Mucosa of gallbladder (tissue), 1 donor: ENCODE data around the gene ZNF878. TPM values are rescaled to one million over a fixed set of nuclear protein-coding genes. Genes with fewer than 3 reads are reported as not detected.

Experiments used
- DNase-seq: peaks from one replicate; pipeline ENCODE4 v3.0.0-alpha.2; 2020; ENCODE audit warnings: low spot score
- total RNA-seq: library from RNA; stranded (reverse); gene quantifications from one replicate; pipeline ENCODE4 v1.2.1, GENCODE V29; 2021
- donor health status: DM: no; HTN: no; CAD: no.

Gene ZNF878
- total RNA-seq, 1 donor from 2014 or later = 0.17 TPM

DNA sequence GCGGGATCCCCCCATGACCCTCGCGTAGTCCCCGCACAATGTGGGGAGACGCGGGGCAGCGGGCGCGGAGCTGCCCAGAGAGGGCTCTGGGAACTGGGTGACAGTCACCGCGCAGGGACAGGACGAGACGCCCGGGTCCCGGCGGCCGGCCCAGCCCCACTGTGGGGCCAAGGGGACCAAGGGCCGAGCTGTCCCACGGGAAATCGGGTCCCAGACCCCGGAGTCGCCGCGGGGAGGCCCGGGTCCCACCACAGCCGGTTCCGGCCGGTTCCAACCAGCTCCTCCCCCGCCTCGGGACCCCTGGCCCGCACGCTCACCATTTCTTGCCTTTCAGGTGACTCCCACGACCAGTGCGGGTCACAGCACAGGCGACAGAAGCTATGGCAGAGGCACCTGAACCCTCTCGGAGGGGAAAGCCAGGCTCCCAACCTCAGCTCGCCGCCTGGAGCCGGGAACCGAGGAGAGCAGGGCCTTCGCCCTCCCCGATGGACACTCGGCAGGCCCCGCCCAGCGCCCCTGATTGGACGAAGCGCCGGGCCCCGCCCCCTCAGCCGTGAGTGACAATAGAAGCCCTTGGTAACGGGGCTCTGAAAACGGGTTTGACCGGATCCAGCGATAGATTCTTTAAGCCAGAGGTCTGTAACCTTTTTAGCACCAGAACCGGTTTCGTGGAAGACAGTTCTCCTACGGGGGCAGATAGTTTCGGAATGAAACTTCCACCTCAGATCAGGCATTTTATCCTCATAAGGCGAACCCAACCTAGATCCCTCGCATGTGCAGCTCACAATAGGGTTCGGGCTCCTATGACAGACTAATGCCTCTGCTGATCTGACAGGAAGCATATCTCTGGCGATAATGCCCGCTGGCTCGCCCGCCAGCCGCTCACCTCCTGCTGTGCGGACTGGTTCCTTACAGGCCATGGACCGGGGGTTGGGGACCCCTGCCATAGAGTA is 17.3 kb downstream of the ZNF878 start, which contains the start of gene ZNF433:
Gene ZNF433, minus strand, starts transcription at position 460 of the 953 bp plus-strand sequence. Its CDS starts 140 bp downstream, at position 320.
- peak; percentile 97 for DNase-seq

DNA sequence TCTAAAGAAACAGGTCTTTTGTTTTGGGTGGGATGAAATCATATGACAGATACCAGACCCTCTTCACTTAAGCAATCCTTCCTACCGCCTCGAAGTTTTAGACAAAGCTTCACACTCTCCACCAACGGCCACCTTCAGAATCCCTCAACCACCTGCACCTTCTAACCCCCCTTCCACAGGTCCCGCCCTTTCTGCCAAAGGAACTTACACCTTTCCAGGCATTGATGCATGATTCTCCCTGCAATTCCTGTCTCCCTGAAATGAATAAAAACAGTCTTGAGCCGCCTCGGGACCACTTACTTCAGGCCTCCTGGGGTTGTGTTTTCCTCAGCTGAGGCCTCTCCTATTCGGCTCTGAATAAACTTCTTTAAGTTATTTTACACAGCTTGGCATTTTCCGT is 18.1 kb downstream of the ZNF878 start:
- no peak for DNase-seq

DNA sequence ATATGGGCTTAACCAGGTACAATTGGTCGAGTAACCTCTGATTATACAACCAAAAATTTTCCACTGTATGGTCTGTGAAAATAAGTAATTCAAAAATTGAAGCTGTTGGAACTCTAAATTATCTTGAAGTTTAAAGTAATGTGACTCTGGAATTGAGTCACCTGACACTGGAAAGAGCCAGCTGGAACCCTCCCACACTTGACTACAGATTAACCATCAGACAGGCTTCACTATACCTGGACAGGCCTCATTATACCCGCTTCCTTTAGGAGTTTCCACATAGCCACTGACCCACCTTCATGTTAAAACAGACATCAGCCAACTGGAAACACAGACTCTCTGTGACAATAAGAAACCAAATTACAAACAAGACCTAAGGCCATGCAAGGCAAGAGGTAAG is 18.6 kb downstream of the ZNF878 start:
- peak; percentile 25 for DNase-seq

DNA sequence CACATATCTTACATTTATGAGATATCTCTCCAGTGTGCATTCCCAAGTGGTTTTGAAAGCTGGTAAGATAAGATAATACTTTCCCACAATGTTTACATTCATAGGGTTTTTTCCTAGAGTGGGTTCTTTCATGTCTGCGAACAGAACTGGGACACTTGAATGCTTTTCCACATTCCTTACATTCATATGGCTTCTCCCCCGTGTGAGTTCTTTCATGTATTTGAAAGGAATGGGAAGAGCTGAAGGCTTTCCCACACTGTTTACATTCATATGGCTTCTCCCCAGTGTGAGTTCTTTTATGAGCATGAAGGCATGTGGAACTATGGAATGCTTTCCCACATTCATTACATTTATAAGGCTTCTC is 37.0 kb downstream of the ZNF878 start:
- DNase-seq = no peak

DNA sequence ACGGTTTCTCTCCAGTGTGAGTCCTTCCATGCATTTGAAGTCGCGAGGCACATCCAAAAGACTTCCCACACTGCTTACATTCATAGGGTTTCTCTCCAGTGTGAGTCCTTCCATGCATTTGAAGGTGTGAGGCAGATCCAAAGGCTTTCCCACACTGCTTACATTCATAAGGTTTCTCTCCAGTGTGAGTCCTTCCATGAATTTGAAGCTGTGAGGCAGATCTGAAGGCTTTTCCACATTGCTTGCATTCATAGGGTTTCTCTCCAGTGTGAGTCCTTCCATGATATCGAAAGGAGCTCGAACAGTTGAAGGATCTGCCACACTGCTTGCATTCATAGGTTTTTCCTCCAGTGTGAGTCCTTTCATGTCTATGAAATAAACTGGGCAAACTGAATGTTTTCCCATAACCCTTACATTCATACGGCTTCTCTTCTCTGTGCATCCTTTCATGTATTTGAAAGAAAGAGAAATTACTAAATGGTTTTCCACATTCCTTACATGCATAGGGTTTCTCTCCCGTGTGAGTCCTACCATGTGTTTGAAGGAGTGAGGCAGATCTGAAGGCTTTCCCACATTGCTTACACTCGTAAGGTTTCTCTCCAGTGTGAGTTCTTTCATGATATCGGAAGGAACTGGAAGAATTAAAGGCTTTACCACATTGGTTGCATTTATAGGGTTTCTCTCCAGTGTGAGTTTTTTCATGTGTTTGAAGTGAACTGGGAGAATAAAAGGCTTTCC is 37.6 kb downstream of the ZNF878 start:
- no peak for DNase-seq

DNA sequence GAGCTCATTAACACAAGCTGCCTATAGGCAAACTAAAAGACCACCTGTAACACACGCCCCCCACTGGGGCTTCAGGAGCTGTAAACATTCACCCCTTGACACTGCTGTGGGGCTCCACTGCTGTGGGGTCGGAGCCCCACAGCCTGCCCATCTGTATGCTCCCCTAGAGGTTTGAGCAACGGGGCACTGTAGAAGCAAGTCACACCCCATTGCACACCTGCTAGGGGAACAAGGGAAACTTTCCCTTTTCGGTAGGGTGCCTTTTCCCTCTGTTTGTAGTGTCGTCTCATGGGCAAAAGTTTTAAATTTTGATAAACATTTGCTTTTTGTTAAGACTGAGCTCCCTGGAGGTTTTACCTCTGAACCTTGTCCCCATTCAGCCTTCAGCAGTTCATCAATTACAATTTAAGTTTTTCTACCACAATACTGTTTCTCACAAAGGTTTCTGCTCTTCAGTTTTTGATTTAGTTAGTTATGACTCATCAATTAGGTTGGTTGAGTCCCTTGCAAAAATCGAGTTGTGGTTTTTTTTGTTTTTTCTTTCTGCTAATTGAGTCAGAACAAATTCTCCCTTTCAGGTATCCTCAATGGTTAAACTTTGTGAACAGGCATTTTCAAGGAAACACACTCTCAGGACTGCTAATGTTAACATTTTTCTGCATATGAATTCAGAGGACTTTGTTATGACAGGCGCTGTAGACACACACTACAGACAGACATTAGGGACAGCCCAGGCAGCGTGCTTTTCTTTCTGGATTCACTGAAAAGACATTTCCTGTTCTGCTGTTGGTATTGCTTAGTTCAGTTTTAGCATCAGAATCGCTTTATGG is 52.4 kb downstream of the ZNF878 start:
- no peak for DNase-seq

DNA sequence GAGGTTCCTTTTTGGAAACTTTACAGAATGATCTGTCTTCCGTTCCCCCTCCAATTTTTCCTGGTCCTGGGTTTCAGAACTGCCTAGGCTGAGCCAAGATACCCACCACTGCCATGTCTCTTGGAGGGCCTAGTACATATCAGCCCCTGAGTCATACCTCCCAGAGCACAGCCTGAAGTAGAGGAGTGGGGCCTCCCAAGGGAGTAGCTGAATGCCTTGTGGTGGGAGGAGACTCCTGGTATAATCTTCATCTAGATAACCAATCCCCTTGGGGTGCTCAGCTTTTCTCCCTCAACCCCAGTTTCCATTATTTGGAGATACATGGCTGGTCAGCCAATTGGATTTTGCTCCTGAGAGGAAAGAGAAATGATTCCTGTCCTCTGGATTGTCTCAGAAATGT is 57.6 kb downstream of the ZNF878 start:
- DNase-seq = no peak

Other genes with a start within 250 kb of the ZNF878 start
- 14.1 TPM for gene ZNF440, start 238.7 kb downstream of the ZNF878 start, total RNA-seq
- gene ZNF439, start 204.2 kb downstream of the ZNF878 start, total RNA-seq = 16.3 TPM
- 25.5 TPM for gene ZNF69, start 165.2 kb downstream of the ZNF878 start, total RNA-seq
- gene ZNF700, start 127.9 kb downstream of the ZNF878 start, total RNA-seq = 15.9 TPM
- 5.2 TPM for gene ZNF763, start 87.9 kb downstream of the ZNF878 start, total RNA-seq
- gene ZNF433, start 17.3 kb downstream of the ZNF878 start, total RNA-seq = 7.7 TPM
- 12.2 TPM for gene ZNF844, start 11.8 kb upstream of the ZNF878 start, total RNA-seq
- gene ZNF20, start 87.4 kb upstream of the ZNF878 start, total RNA-seq = 3.4 TPM
- gene ZNF625, start 103.8 kb upstream of the ZNF878 start, total RNA-seq = 5.9 TPM
- 8.8 TPM for gene ZNF136, start 110.1 kb upstream of the ZNF878 start, total RNA-seq
- gene ZNF44, start 241.9 kb upstream of the ZNF878 start, total RNA-seq = 10.6 TPM